IPS-NIHi11 (cell line): ENCODE data around the gene RNF39.

ENCODE experiments used
- DNase-seq: peaks from one replicate; pipeline ENCODE4 v3.0.0; 2012; ENCODE audit warnings: mixed read lengths, low spot score

Gene RNF39

DNA sequence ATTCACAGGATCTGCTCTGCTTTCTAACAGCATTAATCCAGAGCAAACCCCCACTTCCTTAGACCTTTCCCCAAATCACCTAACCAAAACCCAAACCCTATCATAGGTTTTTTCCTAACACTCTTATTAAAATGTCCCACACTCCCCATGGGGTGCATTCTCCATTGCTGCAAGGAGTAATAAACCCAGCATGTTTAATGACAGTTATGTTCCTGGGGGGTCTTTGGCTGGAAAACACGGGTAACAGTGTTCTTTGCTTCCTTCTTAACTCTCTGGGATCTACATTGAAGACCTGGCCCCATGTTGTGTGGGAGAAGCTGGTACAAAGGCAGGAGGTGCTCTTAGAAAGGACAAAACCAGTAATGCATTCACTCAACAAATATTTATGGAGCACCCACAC is 21.3 kb upstream of the RNF39 start:
- DNase-seq, result no peak

DNA sequence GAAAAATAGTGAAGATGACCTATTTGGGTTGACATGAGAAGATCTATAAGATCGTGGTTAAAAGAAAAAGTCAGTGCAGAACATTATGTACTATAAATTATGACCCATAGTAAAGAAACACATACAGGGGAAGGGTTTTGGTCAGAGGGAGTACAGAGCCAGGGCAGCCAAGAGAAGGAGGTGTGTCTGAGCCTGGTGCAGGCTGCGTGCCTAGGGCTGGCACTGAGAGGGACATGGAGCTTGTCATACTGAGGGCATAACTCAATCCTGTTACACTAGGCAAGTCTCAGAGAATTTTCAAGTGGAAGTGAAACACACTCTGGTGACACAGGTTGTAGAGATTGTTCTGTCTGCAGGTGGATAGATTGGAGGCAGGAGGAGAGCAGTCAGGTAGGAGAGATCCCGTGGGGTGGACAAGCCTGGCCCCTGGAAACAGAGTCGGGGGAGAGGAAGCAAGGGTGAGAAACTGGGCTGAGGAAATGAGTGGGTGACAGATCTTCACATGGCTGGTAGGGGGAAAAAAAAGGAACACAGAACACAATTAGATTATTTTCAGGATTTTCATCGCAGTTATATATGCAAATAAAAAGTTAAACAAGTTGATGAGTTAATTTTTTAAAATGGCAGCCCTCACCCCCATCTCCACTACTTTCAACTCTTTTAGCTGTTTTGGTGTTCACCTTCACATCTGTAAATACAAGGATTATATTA is 18.5 kb upstream of the RNF39 start:
- no peak for DNase-seq

- no peak for DNase-seq
Measured at GRCh38 chr6:30092852-30093543, 17.4 kb upstream of the RNF39 start.

DNA sequence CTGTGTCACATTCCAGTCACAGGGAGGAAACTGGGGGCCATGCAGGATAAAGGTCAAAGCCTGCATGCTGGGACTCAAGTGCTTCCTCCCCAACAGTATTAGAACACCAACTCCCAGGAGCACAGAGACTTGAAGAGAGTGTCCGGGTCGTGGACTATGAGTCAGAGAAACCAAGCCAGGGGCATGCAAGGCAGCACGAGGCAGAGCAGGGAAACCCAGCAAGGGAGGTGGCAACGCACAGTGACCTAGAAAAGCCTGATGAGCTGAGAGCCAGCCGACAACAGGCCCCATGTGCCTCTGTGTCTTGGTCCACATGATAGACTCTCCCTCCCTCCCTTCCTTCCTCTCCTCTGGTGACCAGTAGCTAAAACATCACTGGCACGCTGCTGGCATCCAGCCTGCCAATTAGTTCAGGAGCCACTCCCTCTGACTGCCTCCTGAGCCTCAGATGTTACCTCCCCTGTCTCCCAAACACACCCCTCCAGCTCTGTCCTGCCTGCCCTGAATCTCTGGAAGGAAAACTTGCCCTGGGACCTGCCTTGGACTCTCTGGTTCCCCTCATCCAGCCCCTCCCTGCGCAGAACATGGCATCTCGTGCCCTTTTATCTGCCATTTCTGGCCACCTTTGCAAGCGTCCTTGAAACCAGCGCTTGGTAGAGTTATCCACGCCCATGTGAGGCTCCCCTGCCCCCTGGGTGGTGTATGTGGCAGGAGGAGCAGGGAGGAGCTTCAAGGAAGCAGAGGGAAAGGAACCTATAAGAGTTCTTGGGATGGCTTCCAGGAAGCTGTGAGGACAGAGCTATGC is 16.2 kb upstream of the RNF39 start:
- DNase-seq, result peak; percentile 24

GRCh38 chr6:30087876-30088275 is 12.3 kb upstream of the RNF39 start:
- DNase-seq, result no peak

DNA sequence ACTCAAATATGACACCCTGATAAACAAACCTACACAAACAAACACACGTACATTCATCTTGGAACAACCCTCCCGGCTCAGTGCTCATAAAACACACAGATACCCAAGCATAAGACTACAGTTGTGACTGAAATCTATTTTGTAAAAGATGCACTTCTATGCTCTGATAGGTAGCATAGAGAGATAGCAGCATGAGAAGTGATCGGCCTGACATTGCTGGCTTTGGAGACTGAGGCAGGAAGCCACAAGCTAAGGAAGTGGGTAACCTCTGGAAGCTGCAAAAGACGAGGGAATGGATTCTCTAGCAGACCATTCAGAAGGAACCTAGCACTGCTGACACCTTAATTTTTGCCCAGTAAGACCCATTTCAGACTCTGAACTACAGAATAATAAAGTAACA is 1.6 kb upstream of the RNF39 start:
- DNase-seq, result no peak

DNA sequence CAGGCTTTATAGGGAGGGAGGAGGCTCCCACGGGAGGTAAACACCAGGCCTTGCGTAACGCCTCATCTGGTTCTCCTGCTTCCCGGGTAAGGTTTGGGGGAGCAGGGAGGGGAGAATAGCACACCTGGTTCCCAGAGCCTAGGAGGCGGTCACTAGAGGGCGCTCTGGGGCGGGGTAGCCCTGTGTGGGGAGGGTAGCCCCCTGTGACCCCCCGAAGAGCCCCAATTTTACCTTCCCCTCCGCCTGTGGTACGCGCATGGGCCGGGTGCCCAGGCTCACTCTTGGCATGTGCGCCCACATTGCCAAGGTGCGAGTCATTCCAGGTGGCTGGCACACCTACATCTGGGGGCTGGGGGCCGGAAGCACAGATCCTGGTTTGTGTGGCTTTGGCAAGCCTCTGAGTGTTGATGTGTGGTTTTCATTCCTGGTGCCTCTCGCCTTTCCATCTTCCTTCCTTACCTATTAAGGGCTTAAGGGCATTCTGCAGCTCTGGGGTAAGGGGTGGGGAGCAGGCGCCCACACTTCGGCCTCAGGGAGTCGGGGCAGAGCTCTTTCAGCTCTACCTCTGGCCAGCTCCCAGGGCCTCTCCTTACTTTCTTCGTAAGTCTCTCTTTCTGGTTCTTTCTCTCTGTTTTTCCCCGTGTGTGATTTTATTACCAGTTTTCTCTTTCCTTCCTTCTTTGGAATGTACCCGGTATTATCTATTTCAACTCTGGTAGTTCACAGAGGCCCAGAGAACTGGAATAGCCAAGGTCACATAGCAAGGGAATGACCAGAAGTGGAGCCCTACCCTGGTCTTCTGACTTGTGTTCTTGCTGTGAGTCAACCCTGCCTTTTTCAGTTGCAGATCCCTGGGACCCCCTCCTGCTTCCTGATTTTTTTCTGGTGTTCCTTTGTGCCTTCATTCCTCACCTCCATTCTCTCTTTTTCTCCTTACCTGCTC is 492 bp upstream of the RNF39 start:
- peak; percentile 76 for DNase-seq

GRCh38 chr6:30074331-30075093 is 1.1 kb downstream of the RNF39 start:
- peak; percentile 67 for DNase-seq

DNA sequence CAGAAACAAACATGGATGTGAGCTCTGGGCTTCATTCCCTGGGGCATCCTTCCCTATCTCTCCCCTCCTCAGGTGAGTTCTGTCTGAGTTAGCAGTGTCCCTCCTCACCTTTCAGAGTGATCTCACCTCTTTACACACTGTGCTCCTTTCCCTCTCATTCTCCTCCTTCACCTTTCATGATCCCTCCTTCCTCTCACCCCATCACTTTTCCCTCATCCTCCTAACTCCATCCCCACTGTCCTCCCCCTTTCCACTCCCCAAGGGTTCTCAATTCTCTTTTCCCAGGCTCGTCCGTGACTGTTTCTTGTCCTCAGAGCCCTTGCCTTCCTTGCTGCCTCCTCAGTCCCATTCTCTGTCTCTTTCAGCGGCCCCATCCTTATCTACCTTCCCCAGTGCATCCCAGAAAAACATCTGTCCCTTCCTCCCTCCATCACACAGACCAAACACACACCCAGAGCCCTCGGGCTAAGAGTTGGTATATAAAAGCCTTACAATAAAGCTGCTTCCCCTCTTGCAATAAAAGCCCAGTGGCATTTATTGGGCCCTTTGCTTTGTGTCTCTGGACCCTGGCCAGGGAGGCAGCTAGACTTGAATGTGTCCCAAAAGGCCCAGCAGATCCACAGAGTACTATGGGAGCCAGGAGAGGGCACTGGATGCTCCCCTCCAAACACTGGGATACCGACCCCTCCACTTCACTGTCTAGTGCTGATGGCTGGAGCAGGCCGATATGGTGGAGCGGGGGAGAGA is 1.9 kb downstream of the RNF39 start:
- no peak for DNase-seq

GRCh38 chr6:30071858-30072257 is 3.7 kb downstream of the RNF39 start:
- DNase-seq, result no peak

- DNase-seq, result peak; percentile 23
Measured at GRCh38 chr6:30071081-30071818, 4.3 kb downstream of the RNF39 start.

GRCh38 chr6:30067460-30068139 is 8.0 kb downstream of the RNF39 start:
- peak; percentile 80 for DNase-seq

DNA sequence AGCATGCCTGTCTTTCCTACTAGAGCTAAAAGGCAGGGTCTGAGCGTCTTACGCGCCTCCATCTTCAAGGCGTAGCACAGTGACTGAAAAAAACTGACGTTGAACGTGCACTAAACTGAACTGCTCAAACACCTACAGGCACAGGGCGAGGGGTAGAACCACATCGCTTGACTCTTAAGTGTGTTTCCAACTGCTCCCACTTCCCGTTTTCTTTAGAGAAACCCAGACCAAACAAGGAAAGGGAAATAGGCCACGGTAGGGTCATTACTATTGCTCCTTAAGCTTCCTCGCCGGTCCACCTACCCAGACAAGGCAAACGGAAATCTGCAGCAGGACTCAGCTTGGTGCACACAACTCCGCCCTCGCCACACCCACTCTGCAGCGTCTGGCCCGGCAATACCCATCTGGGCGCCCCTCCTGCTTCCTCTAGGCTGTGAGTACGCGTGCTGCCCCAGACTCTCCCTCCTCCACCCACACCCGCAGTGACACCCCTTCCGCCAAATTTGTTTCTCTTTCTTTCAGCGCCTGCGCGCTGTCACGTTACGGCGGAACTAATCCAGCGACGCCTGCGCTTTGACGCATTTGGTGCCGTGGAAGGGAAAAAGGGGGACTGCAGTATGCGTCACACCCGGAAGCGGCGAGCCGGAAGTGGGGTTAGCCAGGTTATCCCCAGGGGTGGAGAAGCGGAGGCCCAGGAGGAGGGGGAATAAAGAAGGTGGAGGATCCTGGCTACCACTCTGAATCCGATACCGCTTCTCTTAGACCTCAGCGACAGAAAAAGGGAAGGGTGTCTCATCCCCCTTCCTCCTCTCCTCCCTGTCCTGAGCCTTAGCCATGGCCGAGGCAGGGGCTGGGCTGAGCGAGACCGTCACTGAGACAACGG is 8.8 kb downstream of the RNF39 start, which contains the start of gene PPP1R11:
Gene PPP1R11 (plus strand): TSS at position 622 of the 883 bp plus-strand sequence. CDS start 213 bp downstream, at position 835.
- peak; percentile 92 for DNase-seq

DNA sequence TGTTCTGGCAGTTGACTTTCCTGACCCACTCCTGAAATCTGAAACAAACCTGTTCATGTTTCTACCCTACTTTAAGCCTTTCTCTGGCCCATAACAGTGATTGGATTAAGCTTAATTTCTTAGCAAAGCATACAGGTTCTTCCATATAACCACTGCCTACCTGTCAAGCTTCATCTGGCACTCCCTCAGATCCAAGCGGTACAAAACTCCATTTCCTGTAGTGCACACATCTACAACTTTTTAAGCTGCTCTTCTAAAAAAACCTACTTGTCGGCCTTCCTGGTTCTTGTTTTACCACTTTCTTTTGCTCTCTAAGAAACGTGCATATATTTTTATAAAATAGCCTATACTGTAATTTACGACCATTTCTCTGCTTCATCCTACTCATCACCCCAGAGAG is 9.5 kb downstream of the RNF39 start:
- DNase-seq, result no peak

GRCh38 chr6:30063315-30063714 is 12.3 kb downstream of the RNF39 start:
- no peak for DNase-seq

- no peak for DNase-seq
Measured at GRCh38 chr6:30062471-30063178, 12.9 kb downstream of the RNF39 start.

GRCh38 chr6:30061858-30062458 is 13.6 kb downstream of the RNF39 start:
- DNase-seq, result no peak
